GM18858 (cell line): Measurements from ENCODE around the gene HOXC4.
"Not testable (repeated sequence)": the region's sequence is repeated elsewhere in the genome, so short reads cannot be mapped to it uniquely, and the experiment has no call there.

Source experiments
- ATAC-seq: cut with Tn5 transposase; IDR thresholded peaks from one replicate; pipeline ENCODE4 v1.9.1; 2021; ENCODE audit not compliant: unreplicated experiment

The HOXC4 gene

DNA sequence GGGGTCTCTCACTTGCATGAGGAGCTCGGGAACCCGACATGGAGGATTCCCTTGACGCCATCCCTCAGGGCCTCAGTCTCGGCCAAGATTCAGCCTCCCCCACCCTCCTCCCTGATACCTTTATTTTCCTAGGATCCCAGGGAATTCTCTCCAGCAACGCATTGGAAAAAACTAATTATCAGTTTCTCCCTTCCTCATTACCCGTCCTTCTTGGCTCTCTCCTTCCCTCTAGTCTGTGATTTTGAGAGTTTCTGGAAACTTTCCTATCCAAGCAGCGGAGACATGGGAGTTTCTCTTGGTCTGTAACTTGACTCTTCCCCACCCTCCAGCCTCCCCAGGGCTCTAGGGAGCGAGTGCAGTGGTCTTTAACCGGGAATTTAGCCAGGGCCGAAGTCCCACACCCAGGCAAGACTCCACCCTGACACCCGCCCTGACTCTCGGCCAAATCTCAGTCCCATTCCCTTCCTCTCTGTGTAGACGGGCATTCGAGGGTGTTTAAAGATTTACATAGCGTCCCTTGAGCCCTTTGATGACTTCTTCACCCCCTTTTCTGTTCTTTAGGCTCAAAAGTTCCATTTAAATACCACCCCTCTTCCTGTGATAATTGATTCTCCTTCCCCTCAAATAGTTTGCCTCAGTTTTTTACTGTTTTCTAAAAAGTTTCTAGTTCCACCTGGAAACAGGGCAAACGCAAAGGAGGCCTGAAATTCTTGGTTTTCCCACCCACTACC lies 14.1 kb upstream of the HOXC4 start:
- no peak for ATAC-seq

DNA sequence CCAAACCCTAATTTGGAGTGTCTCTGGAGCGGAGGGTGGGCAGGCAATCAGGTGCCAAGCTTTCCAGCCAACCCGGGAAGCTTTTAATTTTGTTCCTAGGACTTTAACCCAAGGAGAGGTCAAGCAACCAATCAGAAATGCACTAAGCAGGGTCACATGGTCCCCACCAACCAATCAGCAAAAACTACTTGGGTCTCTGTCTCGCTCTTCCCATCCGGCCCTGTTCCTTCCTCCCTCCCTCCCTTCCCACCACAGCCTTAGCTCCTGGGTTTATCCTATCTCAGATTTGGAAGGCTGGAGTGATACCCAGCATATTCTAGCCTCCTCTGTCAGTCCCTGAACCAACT lies 13.5 kb upstream of the HOXC4 start:
- ATAC-seq = no peak

DNA sequence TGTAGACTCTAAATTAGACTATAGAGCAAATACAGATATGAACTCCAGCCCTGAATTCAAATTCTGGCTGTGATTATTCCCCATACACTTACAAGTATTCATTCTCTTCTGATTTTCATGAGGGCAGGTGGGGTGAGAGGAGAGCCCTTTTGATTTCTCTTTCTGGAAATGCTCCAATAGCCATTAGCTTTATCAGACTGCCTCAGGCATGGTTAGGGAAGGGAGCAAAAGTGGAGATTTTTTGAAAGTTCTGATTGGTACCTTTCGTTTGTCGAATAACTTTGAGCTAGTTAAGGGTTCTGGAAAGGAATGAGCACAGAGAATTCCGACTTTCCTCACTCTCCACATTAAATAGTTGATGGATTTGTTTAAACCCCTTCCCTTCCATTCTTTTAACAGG lies 13.0 kb upstream of the HOXC4 start:
- ATAC-seq = no peak

GRCh38 chr12:54041097-54041690 lies 12.4 kb upstream of the HOXC4 start:
- ATAC-seq = no peak

- not testable (repeated sequence) for ATAC-seq
These were observed 11.6 kb upstream of the HOXC4 start for GRCh38 chr12:54042033-54042432.

DNA sequence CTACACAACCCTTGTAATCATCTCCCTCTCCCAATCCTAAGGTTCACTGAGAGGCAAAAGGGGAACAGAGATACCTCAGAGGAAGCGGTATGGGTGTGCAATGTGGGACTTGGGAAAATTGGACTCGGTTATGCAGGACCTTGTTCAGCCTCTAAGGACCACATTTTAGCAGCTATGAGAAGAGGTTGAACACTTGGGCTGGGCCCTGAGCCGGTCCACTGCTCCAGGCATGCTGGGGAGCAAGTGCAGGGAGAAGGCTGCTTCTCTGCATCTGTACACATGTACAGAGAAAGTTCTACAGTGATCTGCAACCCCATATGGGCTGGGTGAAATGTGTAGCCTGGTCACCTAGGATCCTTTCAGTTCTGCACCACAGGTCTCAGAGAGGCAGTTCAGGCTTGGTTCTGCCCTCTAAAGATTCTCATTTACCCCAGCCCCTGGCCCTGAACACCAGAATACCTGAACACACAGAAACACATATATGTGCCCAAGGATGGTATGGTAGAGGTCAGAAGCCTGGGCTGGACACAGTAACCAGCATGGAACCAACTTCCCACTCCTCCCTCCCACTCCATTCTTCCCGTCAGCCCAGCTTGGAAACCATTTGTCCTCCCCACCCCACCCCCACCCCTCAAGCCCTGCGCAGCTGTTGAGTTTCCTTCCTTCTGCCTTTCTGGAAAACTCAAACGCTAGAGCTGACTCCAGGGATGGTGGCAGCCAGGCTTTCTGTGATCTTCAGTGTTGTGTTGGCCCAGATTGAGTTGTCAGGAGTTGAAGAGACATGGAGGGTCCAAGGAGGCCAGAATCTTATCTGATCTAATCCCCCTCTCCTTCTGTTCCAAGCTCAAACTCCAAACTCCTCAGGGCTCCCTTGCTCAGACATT lies 10.4 kb upstream of the HOXC4 start:
- ATAC-seq = no peak

DNA sequence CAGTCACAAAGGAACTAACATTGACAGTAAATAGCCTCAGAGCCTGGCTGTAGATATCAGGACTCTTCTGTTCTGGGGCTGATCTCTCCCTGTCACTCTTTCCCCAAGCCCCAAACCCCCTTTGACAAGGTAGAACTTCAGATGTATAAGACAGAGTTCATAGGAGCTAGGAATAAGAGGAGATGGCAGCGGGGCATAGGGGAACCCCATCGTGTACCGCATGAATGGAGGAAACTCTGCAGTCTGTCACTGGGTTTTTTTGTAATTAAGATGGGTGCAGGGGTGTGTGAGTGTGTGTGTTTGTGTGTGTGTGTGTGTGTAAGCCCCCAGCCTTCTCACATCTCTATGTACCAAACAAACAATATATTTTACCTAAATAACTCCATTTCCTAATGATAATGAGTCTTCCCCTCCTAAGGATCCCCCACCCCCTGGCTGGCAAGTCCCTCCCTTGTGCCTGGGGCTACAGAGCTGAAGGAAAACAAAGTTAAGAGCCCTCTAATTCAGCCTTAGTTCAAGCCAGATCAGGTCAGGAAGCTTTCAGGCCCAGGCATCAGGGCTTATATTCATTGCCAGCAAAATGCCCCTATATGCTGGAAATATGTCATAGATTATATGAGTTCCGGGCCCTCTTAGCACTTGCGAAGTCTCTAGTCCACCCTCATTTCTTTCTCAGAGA lies 9.1 kb upstream of the HOXC4 start:
- no peak for ATAC-seq

- no peak for ATAC-seq
These were observed 8.2 kb upstream of the HOXC4 start for GRCh38 chr12:54045401-54045800.

DNA sequence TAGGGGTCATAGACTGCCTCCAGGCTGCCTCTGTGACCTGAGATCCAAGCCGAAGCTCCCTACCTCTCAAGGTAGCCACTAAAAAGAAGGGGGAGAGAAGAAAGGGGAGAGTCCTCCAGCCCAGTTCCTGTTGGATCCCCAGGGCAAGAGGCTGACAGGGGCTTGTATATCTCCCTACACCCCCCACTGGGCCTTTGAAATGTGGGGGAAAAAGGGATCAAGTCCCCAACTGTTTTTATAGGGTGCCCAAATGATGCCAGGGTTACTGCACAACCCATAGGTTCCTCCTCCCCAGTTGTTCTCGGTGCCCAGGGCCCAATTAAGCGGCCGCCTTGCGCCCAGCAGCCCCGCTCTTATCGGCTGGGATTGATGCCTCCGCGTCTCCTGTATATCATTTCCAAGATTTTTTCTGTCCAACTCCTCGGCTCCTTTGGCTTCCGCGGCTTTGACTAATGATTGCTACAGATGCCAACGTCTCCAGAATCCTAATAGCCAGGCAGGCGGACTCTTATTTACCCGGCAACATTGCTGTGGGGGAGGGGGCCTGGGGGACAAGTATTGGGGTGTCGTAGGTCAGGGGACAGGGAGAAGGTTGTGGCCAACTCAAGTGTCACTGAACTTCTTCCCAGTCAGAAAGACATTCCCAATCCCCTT lies 7.6 kb upstream of the HOXC4 start:
- no peak for ATAC-seq

DNA sequence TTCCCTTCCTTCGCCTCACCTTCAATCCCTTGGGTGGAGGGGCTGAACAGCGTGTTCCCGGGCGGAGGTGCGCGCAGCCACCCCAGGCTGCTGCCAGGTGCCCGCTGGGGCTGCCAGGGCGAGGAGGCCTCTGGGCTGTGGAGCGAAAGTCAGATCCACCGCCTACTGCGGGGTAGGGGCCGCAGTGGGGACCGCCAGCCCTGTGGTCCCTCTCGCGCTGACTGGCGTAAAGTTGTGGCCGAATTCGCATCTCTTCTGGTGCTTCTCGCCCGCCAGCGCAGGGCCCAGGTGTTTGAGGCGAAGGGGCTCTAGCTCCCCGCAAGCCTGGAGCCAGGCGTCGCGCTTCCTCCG lies 6.9 kb upstream of the HOXC4 start:
- no peak for ATAC-seq

- no peak for ATAC-seq
These were observed 6.3 kb upstream of the HOXC4 start for GRCh38 chr12:54047160-54047963.

- ATAC-seq = no peak
These were observed 5.7 kb upstream of the HOXC4 start for GRCh38 chr12:54047964-54048303.

DNA sequence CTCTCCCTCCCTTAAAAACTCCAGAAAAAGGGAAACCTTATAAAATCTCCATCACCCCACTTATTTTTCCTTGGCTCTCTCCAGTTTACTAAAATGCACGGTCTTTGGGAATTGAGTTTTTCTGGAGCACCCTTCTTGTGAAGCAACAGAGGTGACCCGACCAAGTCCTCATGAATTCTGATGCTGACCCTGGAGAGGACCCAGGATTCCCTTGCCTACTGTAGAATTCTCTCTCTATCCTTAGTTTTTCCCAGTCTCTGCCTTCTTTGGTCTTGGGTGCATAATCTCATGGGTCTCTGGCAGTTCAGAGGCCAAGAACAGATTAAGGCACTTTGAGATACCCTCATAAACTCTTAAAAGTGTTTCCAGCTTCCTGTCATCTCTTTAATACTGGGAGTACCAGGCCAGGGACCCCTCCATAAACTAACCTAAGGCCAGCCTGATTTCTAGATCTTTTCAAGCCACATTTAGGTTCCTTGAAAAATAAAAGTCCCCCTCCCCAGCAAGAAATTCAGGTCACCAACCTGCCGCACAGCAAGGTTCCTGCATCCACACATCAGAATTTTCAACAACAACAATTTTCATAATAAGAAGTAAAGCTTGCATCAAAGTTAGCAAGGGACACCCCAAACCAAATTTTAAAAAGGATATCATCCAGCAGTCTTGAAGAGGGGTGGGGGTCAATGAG lies 5.1 kb upstream of the HOXC4 start:
- no peak for ATAC-seq

DNA sequence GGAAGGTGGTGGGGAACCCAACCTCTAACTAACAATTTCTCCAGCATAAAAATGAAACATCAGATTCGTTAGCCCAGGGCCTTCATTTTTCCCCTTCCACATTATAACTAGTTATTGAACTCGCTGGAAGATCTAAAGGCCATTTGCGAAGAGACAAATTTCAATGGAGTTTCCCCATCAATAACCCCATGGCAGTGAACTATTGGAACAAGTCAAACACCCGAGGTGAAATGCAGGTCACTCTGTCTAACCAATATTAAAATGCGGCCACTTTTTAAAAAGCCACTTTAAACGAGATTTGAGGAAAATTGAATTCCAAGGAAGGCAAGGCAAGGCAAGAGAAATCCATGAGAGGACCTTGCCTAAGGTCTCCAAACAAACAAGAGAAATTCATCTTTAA lies 4.5 kb upstream of the HOXC4 start:
- ATAC-seq = no peak

- ATAC-seq = no peak
These were observed 3.2 kb upstream of the HOXC4 start for GRCh38 chr12:54050482-54050810.

GRCh38 chr12:54051026-54051842 lies 2.4 kb upstream of the HOXC4 start:
- no peak for ATAC-seq

DNA sequence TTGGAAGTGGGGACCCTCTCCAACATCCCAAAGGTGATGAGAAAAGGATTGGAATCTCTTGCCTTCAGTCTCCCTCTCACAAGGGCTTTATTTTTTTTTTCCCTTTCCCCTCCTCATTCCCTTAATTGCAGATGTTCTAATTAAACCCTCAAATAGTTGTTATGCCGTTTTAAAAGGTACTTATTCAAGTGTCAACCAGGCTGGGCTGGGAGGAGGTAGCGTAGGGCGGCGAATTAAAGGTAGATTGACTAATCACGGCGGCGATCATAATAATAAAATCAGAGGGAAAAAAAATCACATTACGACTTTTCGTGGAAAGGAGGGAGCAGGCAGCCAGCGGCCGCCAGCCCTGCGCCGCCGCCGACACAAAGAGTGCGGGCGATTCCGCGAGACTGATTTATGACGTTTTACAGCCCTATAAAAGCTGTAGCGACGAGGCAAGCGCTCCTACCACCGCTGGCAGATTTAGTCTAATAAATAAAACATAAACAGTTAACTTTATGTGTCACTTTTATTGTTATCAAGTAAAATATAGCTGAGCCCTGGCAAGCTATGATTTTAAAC lies 1.7 kb upstream of the HOXC4 start:
- no peak for ATAC-seq

- ATAC-seq = no peak
These were observed 1.1 kb upstream of the HOXC4 start for GRCh38 chr12:54052438-54053002.
